Measurements from ENCODE around the gene BET1L.
"Not testable (repeated sequence)": the region's sequence is repeated elsewhere in the genome, so short reads cannot be mapped to it uniquely, and the experiment has no call there.

Gene BET1L

GRCh38 chr11:225734-226453 lies 18.7 kb upstream of the BET1L start:
- DNase-seq, result no peak

- DNase-seq, result no peak
These were observed 17.2 kb upstream of the BET1L start for GRCh38 chr11:224424-224823.

- DNase-seq, result no peak
These were observed 16.7 kb upstream of the BET1L start for GRCh38 chr11:223884-224283.

GRCh38 chr11:223026-223789 lies 16.0 kb upstream of the BET1L start:
- no peak for DNase-seq

GRCh38 chr11:221998-222789 lies 15.0 kb upstream of the BET1L start:
- DNase-seq, result no peak

- DNase-seq, result no peak
These were observed 14.3 kb upstream of the BET1L start for GRCh38 chr11:221539-221938.

- DNase-seq, result not testable (repeated sequence)
These were observed 13.5 kb upstream of the BET1L start for GRCh38 chr11:220641-221215.

GRCh38 chr11:218815-219593 lies 11.8 kb upstream of the BET1L start:
- no peak for DNase-seq

- no peak for DNase-seq
These were observed 10.5 kb upstream of the BET1L start for GRCh38 chr11:217704-218103.

GRCh38 chr11:216081-216974 lies 9.1 kb upstream of the BET1L start:
- DNase-seq, result no peak

- DNase-seq, result no peak
These were observed 8.4 kb upstream of the BET1L start for GRCh38 chr11:215581-216037.

GRCh38 chr11:214083-214482 lies 6.9 kb upstream of the BET1L start:
- DNase-seq, result no peak

GRCh38 chr11:213111-213510 lies 5.9 kb upstream of the BET1L start:
- DNase-seq, result no peak

GRCh38 chr11:212150-213100 lies 5.2 kb upstream of the BET1L start:
- DNase-seq, result no peak

- no peak for DNase-seq
These were observed 4.5 kb upstream of the BET1L start for GRCh38 chr11:211741-212140.

- no peak for DNase-seq
These were observed 4.1 kb upstream of the BET1L start for GRCh38 chr11:211295-211694.

- no peak for DNase-seq
These were observed 3.6 kb upstream of the BET1L start for GRCh38 chr11:210803-211180.

- DNase-seq, result no peak
These were observed 3.1 kb upstream of the BET1L start for GRCh38 chr11:210122-210802.

- no peak for DNase-seq
These were observed 2.3 kb upstream of the BET1L start for GRCh38 chr11:209275-210121.
